GM23248 (cell line): Measurements from ENCODE around the gene FARP1. TPM values are rescaled to one million over a fixed set of nuclear protein-coding genes. Genes with fewer than 3 reads are reported as not detected.

Experiments
- DNase-seq: peaks from one replicate; pipeline ENCODE4 v3.0.0-alpha.2; 2015
- H2AFZ ChIP-seq: fragments of 200-600 bp; sonication (generic); 2 replicates; pipeline ENCODE4 v1.6.1; 2016; ENCODE audit warnings: antibody characterized with exemption
- H3F3A ChIP-seq: fragments of 200-600 bp; sonication (generic); 2 replicates; pipeline ENCODE4 v1.6.1; 2016; ENCODE audit warnings: mild to moderate bottlenecking, antibody characterized with exemption, mixed run types; ENCODE audit not compliant: insufficient read depth
- H3K27ac ChIP-seq: fragments of 200-600 bp; sonication (generic); 2 replicates; pipeline ENCODE4 v1.5.1; 2016; ENCODE audit warnings: mild to moderate bottlenecking
- H3K27me3 ChIP-seq: fragments of 200-600 bp; sonication (generic); replicated peaks from 2 replicates; pipeline ENCODE4 v1.6.1; 2016; ENCODE audit warnings: mild to moderate bottlenecking; ENCODE audit not compliant: insufficient read depth
- H3K36me3 ChIP-seq: fragments of 200-600 bp; sonication (generic); 2 replicates; pipeline ENCODE4 v1.6.1; 2016; ENCODE audit warnings: low read depth, mild to moderate bottlenecking
- H3K4me1 ChIP-seq: fragments of 200-600 bp; sonication (generic); 2 replicates; pipeline ENCODE4 v1.6.1; 2016; ENCODE audit warnings: mild to moderate bottlenecking; ENCODE audit not compliant: insufficient read depth
- H3K4me2 ChIP-seq: fragments of 200-600 bp; sonication (generic); one replicate; pipeline ENCODE4 v1.6.1; 2016; ENCODE audit warnings: mild to moderate bottlenecking; ENCODE audit not compliant: unreplicated experiment
- H3K4me3 ChIP-seq: fragments of 200-600 bp; sonication (generic); 2 replicates; pipeline ENCODE4 v1.5.1; 2016; ENCODE audit warnings: mild to moderate bottlenecking
- H3K79me2 ChIP-seq: fragments of 200-600 bp; sonication (generic); 2 replicates; pipeline ENCODE4 v1.6.1; 2016; ENCODE audit warnings: mild to moderate bottlenecking; ENCODE audit not compliant: insufficient read depth
- H3K9ac ChIP-seq: fragments of 200-600 bp; sonication (generic); 2 replicates; pipeline ENCODE4 v1.6.1; 2016; ENCODE audit warnings: mild to moderate bottlenecking
- H3K9me2 ChIP-seq: fragments of 200-600 bp; sonication (generic); 2 replicates; pipeline ENCODE4 v1.6.1; 2016; ENCODE audit warnings: mixed run types, mild to moderate bottlenecking, moderate library complexity; ENCODE audit not compliant: insufficient read depth
- H3K9me3 ChIP-seq: fragments of 200-600 bp; sonication (generic); one replicate; pipeline ENCODE4 v1.6.1; 2017; ENCODE audit warnings: low read depth
- H4K20me1 ChIP-seq: fragments of 200-600 bp; sonication (generic); 2 replicates; pipeline ENCODE4 v1.6.0; 2016; ENCODE audit not compliant: insufficient read depth
- EZH2 ChIP-seq: fragments of 200-600 bp; sonication (generic); IDR thresholded peaks from 2 replicates; pipeline ENCODE4 v1.6.1; 2018; ENCODE audit warnings: antibody characterized with exemption, mild to moderate bottlenecking; ENCODE audit not compliant: insufficient read depth, poor library complexity, severe bottlenecking
- EZH2phosphoT487 ChIP-seq: fragments of 200-600 bp; sonication (generic); IDR thresholded peaks from 2 replicates; pipeline ENCODE4 v1.6.1; 2018; ENCODE audit warnings: antibody characterized with exemption, moderate library complexity, mild to moderate bottlenecking, low read depth; ENCODE audit not compliant: insufficient read depth
- WGBS, 2 experiments: methylation state at CpG; one replicate each; pipeline ENCODE4 v1.1.6; 2015 to 2017; ENCODE audit warnings: low lambda C conversion rate in 2 of 2, low coverage in 1 of 2; ENCODE audit errors: missing lambda C conversion rate in 2 of 2; 5-methylcytosine and 5-hydroxymethylcytosine counted together
- in situ Hi-C: fragments of 300-500 bp; cut with MboI; formaldehyde crosslinking; loops from 2 replicates; pipeline ENCODE4 v1.15.0; 2020
- polyA plus RNA-seq: library from polyadenylated mRNA; unstranded; fragments of >200 nt; fragmentation: Nextera tagmentation; extraction: Ambion mirVana; gene quantifications from 2 replicates; pipeline ENCODE4 v1.2.1, GENCODE V29; 2016
- total RNA-seq: library from RNA; depleted of rRNA; stranded (reverse); fragments of >200 nt; shearing (Covaris generic); gene quantifications from 2 replicates; pipeline ENCODE4 v1.2.3, GENCODE V29; 2014

Gene FARP1
- total and polyA plus RNA-seq, 2 experiments from 2014 or later = 53.7 to 56.6 TPM

DNA sequence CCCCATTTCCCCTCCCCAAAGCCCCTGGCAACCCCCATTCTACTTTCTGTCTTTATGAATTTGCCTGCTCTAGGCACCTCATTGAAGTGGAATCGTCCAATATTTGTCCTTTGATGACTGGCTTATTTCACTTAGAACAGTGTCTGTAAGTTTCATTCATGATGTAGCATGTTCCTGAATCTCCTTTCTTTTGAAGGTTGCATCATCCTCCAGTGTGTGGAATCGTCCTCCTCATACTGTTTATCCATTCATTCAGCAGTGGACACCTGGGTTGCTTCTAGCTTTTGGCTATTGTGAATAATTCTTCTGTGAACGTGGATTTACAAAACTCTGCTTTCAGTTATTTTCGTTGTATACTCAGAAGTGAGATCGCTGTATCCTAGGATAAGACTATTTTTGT, 195.4 kb downstream of the FARP1 start:
- Histone ChIP-seq H3K27me3 (no peaks in the 10 kb centered on the region), H3K4me1 (no peaks in the 10 kb centered on the region), H3K9me2 (no peaks in the 10 kb centered on the region), H3K27ac (no peak overlapping the region), H3K4me2 (no peak overlapping the region), H3K36me3 (no peaks in the 10 kb centered on the region), H3K9me3 (no peaks in the 10 kb centered on the region), H2AFZ (no peak overlapping the region), H3K79me2 (peaks cover 62% of the 10 kb centered on the region), H3K4me3 (no peak overlapping the region), H4K20me1 (no peaks in the 10 kb centered on the region; the same call in 1 of the 2 replicates), H3K9ac (no peak overlapping the region), H3F3A (no peaks in the 10 kb centered on the region)
- WGBS, 2 experiments = 81% methylated on average over 5 of the region's 5 CpGs
- TF ChIP-seq EZH2phosphoT487 (no peak), EZH2 (no peak)
- in situ Hi-C loops = no loop called here
- DNase-seq = no peak

DNA sequence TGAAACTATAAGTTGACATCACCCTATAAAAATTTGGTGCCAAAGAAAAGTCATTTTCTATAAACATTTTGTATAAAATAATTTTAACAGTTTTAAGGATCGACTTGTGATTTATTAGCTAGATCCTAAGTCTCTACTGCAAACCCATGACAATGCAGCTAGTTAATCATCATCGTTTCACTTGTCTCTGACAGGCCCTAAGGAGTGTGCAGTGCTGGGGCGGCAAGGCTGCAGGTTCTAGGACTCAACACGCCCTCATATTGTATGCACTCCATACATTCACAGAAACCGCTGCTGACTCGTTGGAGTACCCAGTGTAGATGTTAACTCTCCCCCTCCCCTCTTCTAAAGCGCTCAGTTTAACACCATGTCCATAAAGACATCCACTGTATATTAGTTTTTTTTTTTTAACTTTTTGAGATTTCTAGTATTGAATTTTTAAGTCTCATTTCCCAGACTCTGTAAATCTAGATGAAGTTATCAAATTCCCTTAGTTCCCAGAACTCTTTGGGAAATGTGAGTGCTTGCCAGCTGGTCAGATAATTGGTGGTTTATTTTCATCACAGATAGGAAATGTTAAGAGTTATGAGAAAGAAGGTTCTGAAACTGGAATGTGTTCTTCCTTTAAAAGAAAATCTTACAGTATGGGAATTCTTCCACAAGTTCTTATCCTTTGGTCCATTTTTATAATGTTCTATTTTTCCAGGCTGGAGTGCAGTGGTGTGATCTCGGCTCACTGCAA, 197.0 kb downstream of the FARP1 start:
- no peaks in the 10 kb centered on the region for H3K4me1 ChIP-seq
- H3K9me3 ChIP-seq = no peaks in the 10 kb centered on the region
- H3F3A ChIP-seq = no peaks in the 10 kb centered on the region
- no peak overlapping the region for H3K4me2 ChIP-seq
- no peaks in the 10 kb centered on the region for H3K36me3 ChIP-seq
- TF ChIP-seq EZH2phosphoT487 = no peak
- no peak for TF ChIP-seq EZH2
- no peak for DNase-seq
- H2AFZ ChIP-seq = no peak overlapping the region
- H3K79me2 ChIP-seq = peaks cover 49% of the 10 kb centered on the region
- no peak overlapping the region for H3K9ac ChIP-seq
- in situ Hi-C loops = no loop called here
- H3K4me3 ChIP-seq = no peak overlapping the region
- no peaks in the 10 kb centered on the region; the same call in 1 of the 2 replicates for H4K20me1 ChIP-seq
- H3K27ac ChIP-seq = no peak overlapping the region
- 83 to 89% methylated on average over 8 of the region's 8 CpGs for WGBS, 2 experiments
- H3K9me2 ChIP-seq = no peaks in the 10 kb centered on the region
- H3K27me3 ChIP-seq = no peaks in the 10 kb centered on the region

DNA sequence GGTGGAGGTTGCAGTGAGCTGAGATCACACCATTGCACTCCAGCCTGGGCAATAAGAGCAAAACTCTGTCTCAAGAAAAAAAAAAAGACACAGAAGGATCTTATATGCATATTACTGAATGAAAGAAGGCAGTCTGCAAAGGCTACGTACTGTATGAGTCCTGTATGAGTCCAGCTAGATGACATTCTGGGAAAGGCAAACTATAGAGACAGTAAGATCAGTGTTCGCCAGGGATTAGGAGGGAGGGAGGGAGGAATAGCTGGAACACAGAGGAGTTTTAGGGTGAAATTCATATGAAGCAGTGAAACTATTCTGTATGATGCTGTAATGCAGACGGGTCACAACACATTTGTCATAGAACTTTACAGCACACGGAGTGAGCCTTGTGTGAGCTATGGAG, 200.1 kb downstream of the FARP1 start:
- H3K27ac ChIP-seq = no peak overlapping the region
- TF ChIP-seq EZH2phosphoT487 = no peak
- TF ChIP-seq EZH2 = no peak

DNA sequence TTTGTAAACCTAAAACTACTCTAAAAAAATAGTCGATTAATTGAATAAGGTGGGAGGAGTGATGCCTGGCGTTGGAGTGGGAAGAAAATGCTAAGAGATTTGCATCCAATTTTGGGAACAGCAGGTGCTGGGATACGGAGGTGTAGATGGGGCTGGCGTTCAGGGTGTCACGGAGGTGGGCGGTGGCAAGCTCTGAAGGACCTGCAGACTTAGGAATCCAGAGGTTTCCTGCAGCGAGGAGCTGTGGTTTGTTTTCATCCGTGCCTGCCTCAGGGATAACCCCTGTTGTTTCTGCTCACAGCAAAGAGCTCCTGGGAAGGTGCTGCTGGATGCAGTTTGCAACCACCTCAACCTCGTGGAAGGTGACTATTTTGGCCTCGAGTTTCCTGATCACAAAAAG, 200.6 kb downstream of the FARP1 start:
- Histone ChIP-seq H3F3A (no peaks in the 10 kb centered on the region), H3K27me3 (no peaks in the 10 kb centered on the region), H3K4me1 (no peaks in the 10 kb centered on the region), H2AFZ (no peak overlapping the region), H4K20me1 (no peaks in the 10 kb centered on the region), H3K9me3 (no peaks in the 10 kb centered on the region), H3K4me2 (no peak overlapping the region), H3K9me2 (no peaks in the 10 kb centered on the region), H3K9ac (no peak overlapping the region), H3K79me2 (peaks cover 33% of the 10 kb centered on the region), H3K27ac (no peak overlapping the region), H3K36me3 (no peaks in the 10 kb centered on the region), H3K4me3 (no peak overlapping the region)
- no peak for TF ChIP-seq EZH2phosphoT487
- in situ Hi-C loops = no loop called here
- 94 to 95% methylated on average over 10 of the region's 10 CpGs for WGBS, 2 experiments
- no peak for DNase-seq

More for the DNA sequence above, 200.1 kb downstream of the FARP1 start:
- H3K4me1 ChIP-seq = no peaks in the 10 kb centered on the region
- peaks cover 28% of the 10 kb centered on the region for H3K79me2 ChIP-seq
- no peak overlapping the region for H3K9ac ChIP-seq
- in situ Hi-C loops = no loop called here
- H4K20me1 ChIP-seq = no peaks in the 10 kb centered on the region
- H3K4me3 ChIP-seq = no peak overlapping the region
- H2AFZ ChIP-seq = no peak overlapping the region
- H3K9me3 ChIP-seq = no peaks in the 10 kb centered on the region
- DNase-seq = no peak
- no peaks in the 10 kb centered on the region for H3K27me3 ChIP-seq
- no peaks in the 10 kb centered on the region for H3K36me3 ChIP-seq
- H3F3A ChIP-seq = no peaks in the 10 kb centered on the region
- H3K4me2 ChIP-seq = no peak overlapping the region
- 96 to 97% methylated on average over 4 of the region's 4 CpGs for WGBS, 2 experiments
- no peaks in the 10 kb centered on the region for H3K9me2 ChIP-seq
